GM19035 (cell line): ENCODE results near the gene LSM3.

Experiments
- ATAC-seq: cut with Tn5 transposase; IDR thresholded peaks from one replicate; pipeline ENCODE4 v1.9.1; 2021; ENCODE audit not compliant: unreplicated experiment

The LSM3 gene

DNA sequence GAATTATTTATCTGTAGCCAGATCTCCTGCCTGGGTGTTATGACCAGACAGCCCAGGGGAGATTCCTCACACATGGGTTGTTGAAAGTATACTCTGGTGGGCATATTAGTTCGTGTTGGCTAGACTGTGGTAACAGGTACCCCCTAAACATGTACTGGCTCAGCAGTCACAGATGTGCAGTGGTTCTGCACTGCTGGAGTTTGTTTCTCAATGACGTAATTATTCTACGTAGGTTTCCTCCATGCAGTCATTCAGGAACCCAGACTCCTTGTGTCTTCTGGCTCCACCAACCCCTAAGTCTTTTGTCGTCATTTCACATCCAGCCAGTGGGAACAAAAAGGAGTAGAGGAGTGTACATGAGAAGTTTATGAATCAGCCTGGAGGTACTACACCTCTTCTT lies 16.2 kb downstream of the LSM3 start:
- ATAC-seq: no peak

DNA sequence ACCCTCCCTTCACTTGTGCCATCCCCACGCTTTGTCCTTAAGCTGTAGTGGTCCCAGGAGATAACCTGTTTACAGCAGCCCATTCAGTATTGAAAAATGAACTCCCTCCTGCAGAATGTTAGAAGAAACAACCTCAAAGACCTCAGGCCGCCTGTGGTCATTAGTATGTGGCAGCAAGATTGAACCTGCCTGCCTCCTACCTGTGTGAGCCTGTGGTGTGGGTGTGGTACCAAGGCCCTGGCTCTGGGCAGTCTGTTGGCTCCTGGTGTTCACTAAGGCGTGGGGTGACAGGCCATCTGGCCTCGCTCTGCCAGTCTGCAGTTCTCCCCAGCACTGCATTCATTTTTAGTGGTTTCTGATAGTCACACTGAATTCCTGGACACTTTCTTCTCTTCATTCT lies 21.0 kb downstream of the LSM3 start:
- no peak for ATAC-seq

DNA sequence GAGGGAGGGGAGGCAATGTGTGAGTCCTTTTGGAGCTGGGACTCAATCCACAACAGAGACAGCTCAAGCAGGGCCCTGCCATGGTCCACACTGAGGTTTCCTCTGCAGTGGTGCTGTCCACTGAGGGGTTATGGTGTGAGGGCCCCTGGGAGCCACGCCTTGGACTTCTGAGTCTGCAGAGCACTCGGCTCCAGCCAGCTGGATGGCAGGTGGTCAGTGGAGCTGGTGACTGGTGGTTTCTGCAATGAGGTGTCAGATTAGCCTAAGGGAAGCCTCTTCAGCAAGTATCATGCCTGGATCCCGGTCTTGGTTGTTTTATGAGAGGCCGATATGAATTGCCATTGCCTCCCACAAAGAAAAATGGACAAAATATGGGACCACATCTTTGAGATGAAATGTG lies 21.7 kb downstream of the LSM3 start:
- no peak for ATAC-seq

DNA sequence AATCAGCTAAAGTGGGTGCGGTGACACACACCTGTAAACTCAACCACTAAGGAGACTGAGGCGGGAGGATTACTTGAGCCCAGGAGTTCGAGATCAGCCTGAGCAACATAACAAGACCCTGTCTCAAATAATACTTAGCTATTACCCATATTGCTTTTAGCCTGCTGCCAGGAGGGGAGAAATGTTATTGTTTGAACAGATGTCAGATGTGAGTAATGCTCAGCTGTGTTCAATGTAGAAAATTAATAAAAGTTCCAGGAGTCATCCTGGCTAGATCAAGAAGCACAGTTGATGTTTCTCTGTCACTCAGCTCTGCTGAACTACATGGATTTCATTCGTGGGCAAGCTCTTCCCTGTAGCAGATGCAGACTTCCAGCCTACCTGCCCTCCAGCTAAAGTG lies 22.2 kb downstream of the LSM3 start:
- no peak for ATAC-seq

DNA sequence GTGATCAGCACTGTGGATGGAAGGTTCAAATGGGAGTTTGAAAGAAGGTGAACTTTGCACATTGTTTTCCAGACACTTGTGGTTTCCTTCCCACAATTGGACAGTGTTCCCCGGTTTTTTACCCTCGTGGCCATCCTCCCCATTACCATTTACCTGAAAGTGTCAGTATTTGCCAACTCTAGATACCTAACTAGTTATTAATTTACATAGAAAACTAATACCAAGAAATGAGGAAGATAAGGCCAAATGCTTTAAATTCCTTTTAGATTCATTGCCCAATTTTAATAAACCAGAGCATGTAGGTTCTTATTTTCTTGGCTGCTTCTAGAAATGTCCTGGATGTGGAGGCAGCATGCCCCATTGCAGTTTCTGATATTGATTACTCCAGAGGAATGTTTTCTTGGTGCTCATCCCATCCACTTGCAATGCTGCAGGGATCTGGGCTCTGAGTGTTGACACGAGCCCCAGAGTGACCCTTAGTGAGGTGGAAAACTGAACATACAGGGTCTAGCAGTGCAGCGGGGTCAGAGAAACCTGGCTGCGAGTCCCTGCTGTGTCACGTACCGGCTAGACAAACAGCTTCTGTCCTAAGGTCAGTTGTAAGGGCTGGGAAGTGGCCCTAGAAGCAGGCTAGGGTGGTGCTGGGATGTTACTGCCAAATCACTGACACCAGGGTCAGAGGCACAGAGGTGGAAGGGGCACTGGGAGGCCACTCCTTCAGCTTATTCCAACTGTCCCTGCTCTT lies 23.5 kb downstream of the LSM3 start:
- ATAC-seq: no peak

DNA sequence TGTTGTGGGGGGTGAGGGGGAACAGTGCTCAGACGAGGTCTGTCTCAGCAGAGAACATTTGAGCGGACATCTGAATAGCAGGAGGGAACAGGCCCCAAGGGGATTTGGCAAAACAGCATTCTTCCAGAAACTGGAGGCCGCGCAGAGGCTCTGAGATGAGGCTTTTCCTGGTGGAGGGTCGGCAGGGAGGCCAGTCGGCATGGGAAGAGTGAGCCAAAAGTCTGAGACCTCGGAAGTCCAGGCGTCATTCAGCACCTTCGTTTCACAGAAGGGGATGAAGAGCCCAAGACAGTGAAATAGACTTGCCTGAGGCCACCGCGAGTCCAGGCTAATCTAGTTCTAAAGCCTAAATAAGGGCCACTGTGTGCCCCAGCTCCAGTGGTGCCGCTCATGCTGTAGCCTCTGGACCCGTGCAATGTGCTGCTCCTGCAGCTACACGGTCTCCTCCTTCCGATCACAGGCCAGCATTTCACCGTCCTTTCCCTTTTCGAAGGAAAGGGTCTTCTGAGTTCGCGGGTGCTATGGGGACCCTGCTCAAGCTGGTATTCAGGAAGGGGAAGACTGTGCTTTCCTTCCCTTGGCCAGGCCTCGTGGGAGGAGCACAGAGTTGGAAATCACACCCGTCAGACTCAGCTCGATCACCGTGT lies 24.4 kb downstream of the LSM3 start:
- no peak for ATAC-seq

DNA sequence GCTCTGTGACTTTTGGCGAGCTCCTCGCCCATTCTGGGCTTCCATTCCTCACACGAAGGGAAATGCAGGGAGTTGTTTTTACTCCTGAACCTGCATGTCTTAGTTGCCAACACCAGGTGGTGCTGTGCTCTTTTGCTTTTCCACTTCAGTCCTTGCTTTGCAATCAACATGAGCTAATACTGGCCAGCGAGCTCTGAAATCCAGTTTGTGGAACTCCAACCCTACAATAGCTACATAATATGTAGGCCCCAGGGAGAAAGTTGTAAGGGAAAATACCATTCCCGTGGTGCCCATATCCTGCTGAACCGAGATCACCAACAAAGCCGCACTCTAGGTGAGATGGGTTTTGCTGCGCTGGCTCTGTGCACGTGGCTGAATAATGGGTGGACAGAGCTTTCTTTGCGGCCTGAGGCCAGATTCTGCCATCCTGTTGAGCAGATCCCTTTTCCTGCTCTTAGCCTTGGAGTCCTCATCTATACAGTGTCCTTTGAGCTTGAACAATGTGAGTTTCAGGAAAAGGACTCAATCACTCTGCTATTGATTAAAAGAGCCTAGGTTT lies 25.0 kb downstream of the LSM3 start:
- no peak for ATAC-seq

DNA sequence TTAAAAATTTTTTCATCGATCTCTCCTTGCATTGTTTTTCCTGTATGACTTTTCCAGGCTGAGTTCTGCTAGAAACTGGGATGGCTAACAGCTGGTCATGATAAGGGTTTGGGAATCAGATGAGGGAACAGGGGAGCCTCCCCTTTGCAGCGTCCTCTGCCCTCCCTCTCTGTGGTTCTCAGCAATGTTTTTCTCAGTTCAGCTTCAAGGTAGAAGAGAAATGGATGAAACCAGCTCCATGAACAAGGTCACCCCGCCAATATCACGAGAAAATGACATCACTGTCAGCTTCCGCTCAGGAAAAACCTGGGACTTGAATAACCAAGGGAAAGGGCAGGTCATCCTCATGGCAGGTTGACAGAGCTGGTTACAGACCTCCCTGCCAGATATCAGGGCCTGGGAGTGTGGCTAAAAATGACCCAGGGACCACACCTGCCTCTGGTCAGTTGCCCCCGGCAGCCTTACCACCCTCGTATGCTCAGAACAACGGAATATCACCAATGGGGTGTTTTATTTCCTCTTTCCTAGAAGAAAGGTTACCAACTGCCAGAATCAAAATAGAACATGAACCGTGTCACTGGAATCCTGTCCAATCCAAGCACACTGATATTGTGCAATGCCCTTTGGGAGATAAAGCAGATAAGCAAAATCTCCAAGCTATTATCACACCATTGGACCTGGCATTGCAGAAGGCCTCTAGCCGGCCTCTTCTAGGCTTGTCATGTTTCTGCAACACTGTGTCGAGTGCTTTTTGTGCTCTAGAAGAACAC lies 26.1 kb downstream of the LSM3 start:
- no peak for ATAC-seq

DNA sequence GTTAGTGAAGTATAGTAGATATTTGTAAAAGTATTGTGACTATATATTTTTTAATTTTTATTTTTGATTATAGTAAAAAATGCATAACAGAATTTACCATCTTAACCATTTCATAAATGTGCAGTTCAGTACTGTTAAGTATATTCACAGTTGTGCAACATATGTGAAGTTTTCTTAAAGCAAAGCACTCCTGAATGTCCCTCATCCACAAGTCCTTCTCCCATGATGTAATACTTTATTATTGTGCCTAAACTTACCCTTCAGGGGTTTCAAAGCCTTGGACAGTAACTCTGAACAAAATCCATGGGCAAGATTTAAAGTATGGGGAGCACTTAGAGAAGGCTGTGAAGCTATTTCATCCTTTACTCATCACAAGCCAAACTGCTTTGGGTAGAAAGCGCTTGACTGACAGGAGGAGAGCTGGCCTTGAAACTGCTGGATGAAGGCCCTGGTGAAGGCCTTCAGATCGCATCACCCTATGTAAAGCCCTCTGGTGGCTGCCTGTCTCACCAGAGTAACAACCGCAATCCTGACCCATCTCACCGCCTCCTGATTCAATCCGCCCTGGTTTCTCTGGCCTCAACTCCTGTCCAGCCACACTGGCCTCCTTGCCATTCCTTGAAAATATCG lies 28.0 kb downstream of the LSM3 start:
- no peak for ATAC-seq

DNA sequence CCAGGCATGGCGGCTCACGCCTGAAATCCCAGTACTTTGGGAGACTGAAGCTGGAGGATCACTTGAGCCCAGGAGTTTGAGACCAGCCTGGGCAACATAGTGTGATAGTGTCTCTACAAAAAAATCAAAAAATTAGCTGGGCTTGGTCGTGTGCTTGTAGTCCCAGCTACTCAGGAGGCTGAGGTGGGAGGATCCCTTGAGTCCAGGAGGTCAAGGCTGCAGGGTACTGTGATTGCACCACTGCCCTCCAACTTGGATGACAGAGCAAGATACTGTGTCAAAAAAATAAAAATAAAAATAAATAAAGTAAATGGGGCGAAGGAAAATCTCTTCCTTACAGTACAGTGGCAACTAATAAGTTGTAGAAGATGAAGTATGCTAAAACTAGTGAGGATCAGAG lies 29.6 kb downstream of the LSM3 start:
- ATAC-seq: no peak

DNA sequence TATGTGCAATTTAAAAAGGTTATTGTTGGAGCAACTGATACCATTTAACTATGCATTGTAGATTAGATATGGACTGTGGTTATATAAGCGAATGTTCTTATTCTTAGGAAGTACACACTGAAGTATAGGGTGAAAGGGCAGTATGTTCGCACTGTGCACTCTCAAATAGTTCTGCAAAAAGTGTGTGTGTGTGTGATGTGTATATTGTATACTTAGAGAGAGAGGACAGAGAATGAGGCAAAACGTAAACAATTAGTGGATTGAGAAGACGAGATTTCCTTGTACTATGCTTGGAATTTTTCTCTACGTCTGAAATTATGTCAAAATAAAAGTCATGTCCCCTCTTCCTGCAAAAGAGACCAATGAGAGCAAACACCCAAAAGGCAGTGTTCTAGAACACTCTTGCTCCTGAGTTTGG lies 30.4 kb downstream of the LSM3 start:
- no peak for ATAC-seq

DNA sequence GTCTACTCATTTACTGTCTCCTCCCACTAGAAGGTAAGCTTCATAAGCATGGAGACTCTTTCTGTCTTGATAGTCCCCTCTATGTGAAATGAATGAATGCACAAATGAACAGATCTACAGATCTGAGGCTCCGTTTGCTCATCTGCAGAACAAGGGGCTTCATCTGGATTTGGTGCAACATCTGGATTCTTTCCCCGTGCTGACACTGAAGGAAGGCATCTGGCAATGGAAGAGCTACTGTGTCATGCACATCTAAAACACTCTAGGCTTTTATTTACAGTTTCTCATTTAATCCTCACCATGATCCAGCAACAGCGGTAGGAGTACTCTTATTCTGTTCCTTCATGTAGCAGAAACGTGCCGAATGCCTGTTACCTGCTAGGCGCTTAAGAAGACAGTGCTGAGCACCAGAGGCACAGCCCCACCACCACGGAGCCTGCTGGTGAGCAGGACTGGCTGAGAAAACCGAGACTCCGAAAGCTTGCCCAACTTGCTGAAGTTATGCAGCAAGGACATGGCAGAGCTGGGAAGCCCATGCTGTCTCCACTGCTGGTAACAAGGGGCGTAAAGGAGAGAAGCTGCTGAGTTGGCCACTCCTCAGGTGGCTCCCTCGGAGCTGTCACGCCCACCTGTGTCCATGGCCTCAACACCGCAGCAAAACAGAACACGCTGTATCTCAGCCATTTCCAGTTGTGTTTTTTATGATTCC lies 31.1 kb downstream of the LSM3 start:
- no peak for ATAC-seq

DNA sequence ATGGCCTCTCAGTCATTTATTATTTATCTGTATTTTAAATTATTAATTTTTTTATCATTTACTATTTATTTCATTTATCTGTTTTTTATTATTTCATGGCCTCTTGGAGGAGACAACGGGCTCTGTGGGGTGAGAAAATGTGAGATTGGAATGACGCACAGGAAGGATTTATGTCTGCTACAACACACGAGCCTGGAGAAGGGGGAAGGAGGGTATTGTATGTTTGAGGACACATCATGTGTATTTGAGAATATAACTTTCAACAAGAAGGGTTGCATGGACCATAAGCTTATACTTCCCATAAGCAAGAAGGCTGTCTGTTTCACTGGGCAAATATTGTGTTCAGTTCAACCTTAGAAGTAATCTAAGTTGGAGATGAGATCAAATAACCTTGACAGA lies 31.7 kb downstream of the LSM3 start:
- no peak for ATAC-seq

DNA sequence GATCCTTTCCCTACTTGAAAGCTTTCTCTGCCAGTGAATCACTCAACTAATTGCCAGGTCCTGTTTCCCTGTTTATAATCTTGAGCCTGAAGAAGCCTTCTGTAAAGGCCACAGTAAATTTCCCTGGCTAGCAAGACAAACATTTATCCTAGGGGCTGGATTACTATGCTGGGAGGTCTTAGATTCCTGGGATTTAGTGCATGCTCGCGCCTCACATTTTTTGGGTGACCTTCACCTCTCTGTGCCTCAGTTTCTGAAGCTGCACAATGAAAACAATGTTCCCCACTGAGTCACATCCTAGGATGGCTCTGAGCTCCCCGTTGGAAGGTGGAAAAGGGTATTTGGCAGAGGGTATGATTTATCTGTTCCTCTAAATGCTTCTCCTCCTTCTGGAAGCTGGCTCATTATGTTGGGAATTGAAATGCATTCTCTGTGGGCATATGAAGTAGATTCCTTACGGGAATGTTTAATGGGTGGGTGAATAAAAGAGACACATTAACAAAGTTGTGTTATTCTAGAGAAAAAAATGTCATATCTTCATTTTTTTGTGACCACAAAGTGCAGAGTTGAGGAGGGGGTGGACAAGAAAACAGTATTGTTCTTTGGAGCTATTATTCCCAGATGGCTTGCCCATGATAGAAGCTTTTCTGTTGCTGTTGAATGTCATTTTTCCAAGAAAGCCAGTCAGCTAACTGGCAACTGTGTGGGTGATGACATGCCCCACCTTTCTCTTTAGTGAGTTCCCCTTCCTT lies 32.4 kb downstream of the LSM3 start:
- ATAC-seq: no peak

DNA sequence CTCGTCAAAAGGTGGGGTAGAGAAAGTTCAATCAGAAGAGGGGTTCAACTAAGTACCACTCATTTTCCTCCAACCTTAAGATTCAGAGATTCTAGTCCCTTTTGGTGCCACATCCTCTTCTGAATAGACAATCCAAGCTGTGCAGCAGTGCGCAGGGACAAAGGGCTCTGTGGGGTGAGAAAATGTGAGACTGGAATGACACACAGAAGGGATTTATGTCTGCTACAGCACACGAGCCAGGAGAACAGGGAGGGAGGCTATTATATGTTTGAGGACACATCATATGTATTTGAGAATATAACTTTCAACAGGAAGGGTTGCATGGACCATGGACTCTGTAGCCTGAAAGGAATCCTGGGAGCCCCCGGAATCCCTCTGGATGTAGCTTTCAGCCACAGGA lies 33.0 kb downstream of the LSM3 start:
- ATAC-seq: no peak

DNA sequence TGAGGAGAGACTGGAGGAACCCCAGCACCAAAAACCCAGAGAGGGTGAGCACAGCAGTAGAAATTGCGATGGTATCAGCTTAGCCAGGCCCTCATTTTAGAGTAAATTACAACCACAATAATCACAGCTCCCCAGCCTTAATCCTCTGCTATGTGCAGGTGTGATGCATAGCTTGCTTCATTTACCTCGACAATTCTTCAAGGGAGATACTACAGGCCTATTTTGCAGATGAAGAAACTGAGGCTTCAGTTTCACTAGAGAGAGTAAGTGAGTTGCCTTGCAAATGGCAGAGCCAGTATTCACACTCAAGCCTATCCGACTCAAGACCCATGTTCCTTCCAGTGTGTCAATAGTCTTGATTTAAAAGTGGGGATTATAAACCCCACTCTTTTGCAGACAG lies 33.4 kb downstream of the LSM3 start:
- no peak for ATAC-seq

DNA sequence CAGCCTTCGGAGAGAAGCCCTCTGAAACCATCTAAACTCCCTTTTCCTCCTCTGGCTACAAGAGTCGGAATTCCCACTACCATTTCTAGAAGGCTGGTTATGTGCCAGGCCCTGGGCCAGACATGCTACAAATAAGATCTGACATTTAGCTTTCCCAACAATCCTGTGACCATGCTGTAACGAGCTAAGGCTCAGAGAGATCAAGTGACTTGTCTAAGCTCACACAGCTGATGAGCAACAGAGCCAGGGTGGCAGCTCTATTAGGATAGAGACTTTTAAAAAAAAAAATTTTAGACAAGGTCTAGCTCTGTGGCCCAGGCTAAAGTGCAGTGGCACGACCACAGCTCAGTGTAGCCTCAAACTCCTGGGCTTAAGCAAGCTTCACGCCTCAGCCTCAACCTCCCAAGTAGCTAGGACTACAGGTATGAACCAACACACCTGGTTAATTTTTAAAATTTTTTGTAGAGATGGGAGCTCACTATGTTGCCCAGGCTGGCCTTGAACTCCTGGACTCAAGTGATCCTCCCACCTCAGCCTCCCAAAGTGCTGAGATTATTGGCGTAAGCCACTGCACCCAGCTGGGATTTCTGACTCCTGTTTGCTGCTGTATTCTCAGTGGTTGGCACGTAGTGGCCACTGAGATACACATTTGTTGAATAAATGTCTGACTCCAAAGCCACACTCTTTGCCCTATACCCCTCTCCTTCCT lies 34.6 kb downstream of the LSM3 start:
- no peak for ATAC-seq

DNA sequence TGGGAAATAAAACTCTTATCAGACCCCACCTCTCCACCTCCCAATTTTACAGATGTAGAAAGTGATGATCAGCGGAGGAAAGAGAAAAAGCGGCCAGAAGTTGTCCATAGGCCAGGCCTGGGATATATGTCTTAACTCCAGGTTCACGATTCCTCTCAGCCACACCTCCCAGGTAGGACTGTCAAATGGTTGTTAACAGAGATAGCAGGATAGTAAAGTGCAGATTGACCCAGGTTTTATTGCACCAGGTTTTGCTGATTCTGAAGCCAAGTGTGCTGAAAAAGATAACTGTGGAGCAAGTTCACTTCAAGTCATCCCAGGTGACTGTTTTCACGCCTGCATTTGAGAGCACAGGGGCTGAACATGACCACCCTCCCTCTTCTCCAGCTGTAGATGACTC lies 36.1 kb downstream of the LSM3 start:
- no peak for ATAC-seq

DNA sequence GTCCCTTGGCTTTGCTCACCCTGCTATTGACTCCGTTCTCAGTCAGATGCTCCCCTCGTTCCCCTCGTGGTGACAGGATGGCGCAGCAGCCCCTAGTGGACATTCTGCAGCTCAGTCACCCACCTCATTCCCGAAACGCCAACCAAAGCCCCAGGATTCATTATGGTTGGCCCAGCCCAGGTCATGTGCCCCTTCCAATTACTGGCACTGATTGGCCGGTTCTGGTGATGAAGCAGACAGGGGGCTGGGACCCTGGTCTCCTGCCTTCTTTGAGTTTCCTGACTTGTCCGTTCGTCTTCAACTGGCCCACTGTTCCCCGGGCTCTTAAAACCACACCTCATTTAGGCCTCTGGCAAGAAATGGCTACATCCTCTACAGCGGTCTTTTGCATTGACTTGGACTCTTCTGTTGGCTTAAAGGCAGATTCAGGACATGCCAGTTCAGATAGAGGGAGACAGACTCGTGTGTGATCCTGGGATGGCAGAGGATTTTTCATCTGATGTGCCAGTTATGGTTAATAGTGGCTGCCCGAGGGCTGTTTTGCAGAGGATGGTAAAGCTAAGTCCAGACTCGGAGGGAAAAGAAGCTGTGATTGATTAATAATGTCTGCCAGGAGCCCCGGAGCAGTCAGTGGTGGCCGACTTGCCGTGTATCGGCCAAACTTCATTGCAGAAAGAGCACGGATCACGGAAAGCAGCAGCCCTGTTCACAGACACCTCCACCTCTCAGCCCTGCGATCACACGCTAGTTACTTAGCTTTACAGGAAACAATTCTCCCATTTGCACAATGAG lies 37.8 kb downstream of the LSM3 start:
- ATAC-seq: no peak
